DMS 273 (cell line): ENCODE results near the gene PEX19.
A peak's percentile ranks its signal among the peaks of the same experiment; 100 is the strongest.

ENCODE experiments used
- DNase-seq: peaks from one replicate; lab custom pipeline; 2025; ENCODE audit not compliant: unreplicated experiment; lab: John Stamatoyannopoulos, UW

Gene PEX19

DNA sequence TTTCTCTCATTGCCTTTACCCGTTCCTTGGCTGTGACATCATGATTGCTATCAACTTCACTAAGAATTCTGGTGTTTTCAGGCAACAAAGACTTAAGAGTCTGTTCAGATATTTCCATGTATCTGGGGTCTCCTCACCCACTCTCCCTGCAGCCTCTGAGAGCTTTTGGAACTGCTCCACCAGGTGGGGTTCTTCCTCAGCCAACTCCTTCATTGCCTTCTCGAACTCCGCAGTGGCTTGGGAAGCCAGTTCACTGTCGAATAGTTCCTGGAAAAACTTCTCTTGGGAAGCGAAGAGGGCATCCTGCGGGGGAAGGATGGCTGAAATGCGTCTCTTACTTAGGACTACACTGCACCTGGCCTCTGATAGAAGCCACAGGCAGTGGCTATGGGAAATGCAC is 2.1 kb downstream of the PEX19 start:
- no peak for DNase-seq

- no peak for DNase-seq
Measured at GRCh38 chr1:160277987-160278386, 6.9 kb downstream of the PEX19 start.

DNA sequence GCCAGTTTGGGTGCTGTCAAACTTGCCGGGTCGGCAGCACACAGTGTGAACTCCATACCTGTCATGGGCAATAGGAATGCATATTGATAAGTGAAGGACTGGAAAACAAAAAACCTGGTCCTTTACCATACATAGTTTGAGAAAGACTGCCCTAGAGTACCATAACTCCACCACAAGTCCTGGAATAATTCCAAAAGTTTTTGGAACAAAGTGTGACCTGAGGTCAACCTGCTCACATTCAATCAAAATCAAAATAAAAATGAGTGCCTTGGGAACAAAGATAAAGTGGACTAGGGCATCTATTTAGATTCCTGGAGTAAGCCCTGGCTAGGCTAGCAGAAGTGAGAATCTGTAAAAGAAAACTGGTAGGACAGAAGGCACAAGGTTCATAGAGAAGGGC is 7.6 kb downstream of the PEX19 start:
- DNase-seq: no peak

DNA sequence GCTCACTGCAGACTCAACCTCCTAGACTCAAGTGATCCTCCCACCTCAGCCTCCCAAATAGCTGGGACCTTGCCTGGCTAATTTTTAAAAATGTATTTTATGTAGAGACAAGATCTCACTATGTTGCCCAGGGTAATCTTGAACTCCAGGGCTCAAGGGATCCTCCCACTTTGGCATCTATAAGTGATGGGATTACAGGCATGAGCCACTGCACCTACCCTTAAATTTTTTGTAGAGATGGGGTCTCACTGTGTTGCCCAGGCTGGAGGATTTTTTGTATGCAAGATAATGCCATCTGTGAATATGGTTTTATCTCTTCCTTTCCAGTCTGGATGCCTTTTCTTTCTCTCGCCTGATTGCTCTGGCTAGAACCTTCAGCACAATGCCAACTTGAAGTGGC is 13.9 kb downstream of the PEX19 start:
- no peak for DNase-seq

DNA sequence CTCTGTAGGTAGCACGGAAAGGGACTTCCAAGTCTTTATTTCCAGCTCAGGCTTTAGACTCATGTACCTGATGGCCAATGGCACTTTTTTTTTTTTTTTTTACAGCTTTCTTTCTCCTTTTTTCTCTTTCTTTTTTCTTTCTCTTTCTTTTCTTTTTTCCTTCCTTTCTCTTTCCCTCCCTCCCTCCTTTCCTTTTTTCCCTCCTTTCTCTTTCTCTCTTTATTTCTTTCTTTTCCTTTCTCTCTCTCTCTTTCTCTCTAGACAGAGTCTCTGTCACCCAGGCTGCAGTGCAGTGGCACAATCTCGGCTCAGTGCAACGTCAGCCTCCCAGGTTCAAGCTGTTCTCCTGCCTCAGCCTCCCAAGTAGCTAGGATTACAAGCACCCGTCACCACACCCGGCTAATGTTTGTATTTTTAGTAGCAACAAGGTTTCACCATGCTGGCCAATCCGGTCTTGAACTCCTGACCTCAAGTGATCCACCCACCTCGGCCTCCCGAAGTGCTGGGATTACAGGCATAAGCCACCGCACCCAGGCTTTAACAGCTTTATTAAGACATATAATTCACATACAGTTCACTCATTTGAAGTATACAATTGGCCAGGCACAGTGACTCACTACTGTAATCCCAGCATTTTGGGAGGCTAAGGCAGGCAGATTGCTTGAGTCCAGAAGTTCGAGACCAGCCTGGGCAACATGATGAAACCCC is 17.5 kb downstream of the PEX19 start:
- DNase-seq: peak; percentile 17

DNA sequence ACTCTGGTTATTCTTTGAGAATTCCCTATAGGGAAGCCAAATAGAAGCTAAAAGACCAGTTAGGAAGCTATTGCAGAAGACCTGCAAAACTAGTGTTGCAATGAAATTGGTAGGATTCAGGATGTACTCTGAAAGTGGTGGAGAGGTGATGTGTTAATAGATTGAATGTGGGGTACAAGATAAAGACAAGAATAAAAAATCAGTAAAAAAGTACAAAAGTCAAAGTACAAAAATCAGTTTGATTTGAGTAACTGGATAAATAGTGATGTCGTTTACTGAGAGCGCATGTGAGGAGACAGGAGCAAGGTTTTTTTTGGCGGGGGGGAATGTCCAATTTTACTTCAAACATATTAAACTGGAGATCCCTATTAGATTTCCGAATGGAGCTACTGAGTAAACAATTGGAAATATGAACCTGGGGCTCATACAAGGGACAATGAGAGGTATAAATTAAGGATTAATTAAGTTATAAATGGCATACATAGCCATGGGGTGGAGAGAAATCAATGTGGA is 20.1 kb downstream of the PEX19 start:
- DNase-seq: no peak

GRCh38 chr1:160261893-160262794 is 22.8 kb downstream of the PEX19 start, which contains the start of gene DCAF8:
Gene DCAF8 (minus strand): TSS chr1:160262549. CDS start chr1:160244008, 18,541 bp downstream.
- DNase-seq: peak; percentile 100

DNA sequence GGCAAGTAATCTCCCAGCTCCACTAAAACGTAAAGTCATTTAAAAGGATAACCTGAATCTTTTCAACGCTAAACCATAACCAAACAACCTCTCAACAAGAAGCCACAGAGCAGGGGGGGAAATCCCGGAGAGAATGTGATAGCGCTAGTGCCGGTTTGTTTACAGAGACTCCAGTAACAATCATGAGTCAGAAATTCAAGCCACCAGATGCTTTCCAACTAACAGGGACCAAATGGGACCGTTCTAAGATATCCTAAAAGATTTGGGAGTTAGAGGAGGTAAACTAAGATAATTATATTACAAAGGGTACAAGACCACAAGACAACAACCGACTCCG is 23.4 kb downstream of the PEX19 start:
- peak; percentile 83 for DNase-seq

GRCh38 chr1:160260406-160261382 is 24.2 kb downstream of the PEX19 start:
- peak; percentile 62 for DNase-seq

- no peak for DNase-seq
Measured at GRCh38 chr1:160258177-160258798, 26.6 kb downstream of the PEX19 start.

DNA sequence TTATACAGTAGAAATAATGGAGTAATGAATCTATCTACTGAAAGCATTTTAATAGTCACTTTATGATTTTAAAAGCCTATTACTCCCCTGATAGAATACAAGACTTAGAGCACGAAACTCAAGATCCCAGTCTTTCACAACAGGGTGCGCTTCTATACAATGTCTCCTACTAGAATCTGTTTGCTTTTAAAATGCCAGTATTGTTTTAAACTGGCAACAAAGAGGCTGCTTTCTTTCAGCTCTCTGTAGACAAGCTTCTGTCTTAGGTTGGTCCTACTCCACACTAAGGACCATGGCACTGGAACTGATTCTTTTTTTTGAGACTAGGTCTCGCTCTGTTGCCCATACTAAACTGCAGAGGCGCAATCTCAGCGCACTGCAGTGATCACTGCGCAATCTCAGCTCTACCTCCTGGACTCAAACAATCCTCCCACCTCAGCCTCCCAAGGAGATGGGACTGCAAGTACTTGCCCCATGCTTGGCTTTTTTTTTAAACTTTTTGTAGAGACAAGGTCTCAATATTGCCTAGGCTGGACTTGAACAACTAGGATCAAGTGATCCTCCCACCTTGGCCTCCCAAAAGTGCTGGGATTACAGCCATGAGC is 27.4 kb downstream of the PEX19 start:
- no peak for DNase-seq

DNA sequence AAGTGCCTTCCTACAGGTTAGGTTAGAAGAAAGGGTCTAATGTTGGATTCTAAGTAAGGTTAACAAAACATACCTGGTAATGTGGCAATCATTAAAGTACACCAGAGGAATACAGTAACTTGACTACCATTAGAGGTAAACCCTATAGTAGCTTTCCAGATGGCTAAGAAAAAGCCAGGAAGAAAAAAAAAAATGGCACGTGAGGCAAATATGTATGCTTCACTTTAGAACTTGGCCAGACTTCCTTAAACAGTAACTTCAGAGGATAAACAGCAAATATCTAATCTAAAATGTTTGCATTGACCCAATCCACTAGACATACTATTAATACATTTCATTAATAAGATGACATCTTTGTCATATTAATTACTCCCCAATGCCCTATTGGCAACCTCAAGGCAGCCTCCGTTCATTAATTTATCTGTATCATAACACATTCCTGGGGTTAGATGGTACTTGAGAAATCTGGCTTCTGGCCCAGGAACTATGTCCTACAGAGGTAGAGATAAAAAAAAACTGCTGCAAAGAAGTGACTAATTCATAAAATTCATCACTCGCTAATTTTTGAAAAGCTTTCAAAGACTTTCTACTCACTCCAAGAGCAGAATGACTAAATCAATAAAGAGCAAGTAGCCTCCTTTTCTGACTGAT is 28.4 kb downstream of the PEX19 start:
- DNase-seq: peak; percentile 25

DNA sequence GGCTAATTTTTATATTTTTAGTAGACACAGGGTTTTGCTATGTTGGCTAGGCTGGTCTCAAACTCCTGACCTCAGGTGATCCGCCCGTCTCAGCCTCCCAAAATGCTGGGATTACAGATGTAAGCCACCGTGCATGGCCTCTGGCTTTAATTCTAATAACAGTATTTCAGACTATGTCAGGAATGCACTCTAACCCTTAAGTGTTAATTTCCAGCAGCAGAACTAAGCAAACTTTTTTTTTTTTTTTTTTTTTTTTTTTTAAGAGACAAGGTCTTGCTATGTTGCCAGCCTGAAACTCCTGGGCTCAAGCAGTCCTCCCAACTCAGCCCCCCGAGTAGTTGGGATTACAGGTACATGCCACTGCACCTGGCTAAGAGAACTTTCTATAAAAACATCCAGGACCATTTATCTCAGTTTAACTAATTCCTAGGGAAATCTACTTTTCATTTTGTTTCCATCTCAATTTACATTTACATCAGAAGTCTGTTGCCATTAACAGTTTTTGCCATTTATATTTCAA is 29.1 kb downstream of the PEX19 start:
- DNase-seq: no peak

DNA sequence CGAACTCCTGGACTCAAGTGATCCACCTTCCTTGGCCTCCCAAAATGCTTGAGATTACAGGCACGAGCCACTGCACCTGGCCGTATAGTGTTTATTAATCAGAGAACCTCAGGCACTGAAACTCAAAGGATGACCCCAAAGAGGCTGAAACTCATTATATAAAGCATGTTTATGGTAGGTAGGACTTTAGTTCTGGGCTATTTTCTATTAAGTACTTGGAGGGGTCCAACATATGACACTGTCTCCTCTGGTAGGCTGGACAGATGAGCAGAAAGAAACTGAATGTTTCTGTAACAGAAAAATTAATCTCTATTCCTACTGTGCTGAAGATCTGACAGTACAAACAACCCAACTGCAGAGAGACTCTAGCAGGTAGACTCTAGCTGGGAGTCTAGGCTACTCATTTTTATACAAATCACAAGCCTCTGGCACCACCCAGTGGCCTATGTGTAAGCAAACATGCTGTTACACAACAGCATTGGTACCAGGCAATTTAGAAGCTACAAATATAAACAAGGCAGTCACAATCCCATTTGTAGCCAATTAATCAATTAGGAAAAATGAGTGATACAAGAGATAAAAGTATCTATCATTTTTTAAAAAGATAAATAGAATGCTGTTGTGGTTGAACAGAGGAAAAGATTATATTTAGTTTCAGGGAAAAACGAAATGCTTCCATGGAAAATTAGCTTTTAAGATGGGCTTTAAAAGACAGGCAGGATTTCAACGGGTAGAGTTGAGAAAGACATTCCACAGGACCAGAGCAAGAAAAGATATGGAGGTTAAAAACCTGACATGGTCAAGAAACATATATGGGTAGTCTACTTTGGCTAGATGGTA is 33.0 kb downstream of the PEX19 start:
- DNase-seq: peak; percentile 94

DNA sequence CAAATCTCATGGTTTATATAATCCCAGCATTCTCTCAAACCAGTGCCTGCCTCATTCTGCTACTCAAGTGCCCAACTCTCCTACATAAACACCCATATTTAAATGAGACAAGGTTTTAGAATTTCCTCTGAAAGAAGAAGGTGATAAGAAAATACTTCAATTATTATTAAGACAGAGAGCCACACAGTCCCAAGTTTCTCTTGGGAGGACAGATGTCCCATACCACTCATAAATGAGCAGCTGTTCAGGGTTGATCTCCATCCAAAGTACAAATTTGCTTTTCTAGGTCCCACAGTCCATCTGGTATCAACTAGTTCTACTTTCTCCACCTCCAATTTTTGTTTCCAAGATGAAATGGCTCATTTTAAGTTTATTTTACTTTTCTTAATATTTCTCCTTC is 33.9 kb downstream of the PEX19 start:
- DNase-seq: peak; percentile 87

DNA sequence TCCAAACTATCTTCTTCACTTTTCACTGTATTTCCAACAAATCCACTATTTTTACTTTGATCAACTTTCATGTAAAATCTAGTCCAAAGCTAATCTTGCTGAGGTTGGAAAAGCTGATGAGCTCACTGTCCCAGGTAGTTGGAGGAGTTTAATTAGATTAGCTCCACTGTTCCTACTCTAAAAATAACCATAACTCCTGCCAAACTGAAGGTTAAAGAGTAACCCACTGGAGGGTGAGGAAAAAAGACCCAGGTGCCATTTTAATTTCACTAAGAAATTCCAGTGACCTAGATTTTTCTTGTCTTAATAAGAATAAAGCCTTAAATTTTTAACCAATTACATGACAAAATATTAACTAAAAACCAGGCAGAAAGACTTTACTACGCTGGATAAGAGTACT is 37.9 kb downstream of the PEX19 start:
- DNase-seq: no peak

- no peak for DNase-seq
Measured at GRCh38 chr1:160245434-160245833, 39.5 kb downstream of the PEX19 start.

- peak; percentile 61 for DNase-seq
Measured at GRCh38 chr1:160244209-160244608, 40.7 kb downstream of the PEX19 start.
